Measurements from ENCODE around the gene OCSTAMP.

Gene OCSTAMP

GRCh38 chr20:46550461-46550860 lies at the start of gene OCSTAMP:
OCSTAMP (minus strand) TSS chr20:46550654; CDS start chr20:46550560, 94 bp downstream.
- DNase-seq, result no peak

- DNase-seq, result no peak
These were observed 49.0 kb upstream of the OCSTAMP start for GRCh38 chr20:46599227-46599987.

- DNase-seq, result no peak
These were observed 45.5 kb upstream of the OCSTAMP start for GRCh38 chr20:46595933-46596332.

GRCh38 chr20:46594725-46595124 lies 44.3 kb upstream of the OCSTAMP start:
- no peak for DNase-seq

GRCh38 chr20:46592580-46593362 lies 42.3 kb upstream of the OCSTAMP start:
- DNase-seq, result no peak

GRCh38 chr20:46590443-46590842 lies 40.0 kb upstream of the OCSTAMP start:
- no peak for DNase-seq

GRCh38 chr20:46588532-46589511 lies 38.4 kb upstream of the OCSTAMP start:
- DNase-seq, result no peak

- DNase-seq, result peak in 2 of 58 donors; percentile 5 to 25
These were observed 37.5 kb upstream of the OCSTAMP start for GRCh38 chr20:46587986-46588385.

GRCh38 chr20:46586724-46587123 lies 36.3 kb upstream of the OCSTAMP start:
- no peak for DNase-seq

- no peak for DNase-seq
These were observed 34.1 kb upstream of the OCSTAMP start for GRCh38 chr20:46584508-46584907.

GRCh38 chr20:46583411-46584214 lies 33.2 kb upstream of the OCSTAMP start:
- DNase-seq, result peak in 17 of 58 donors; percentile 9 to 59 (median 38)

GRCh38 chr20:46582648-46583047 lies 32.2 kb upstream of the OCSTAMP start:
- DNase-seq, result no peak

- DNase-seq, result no peak
These were observed 30.9 kb upstream of the OCSTAMP start for GRCh38 chr20:46581391-46581790.

GRCh38 chr20:46580613-46581205 lies 30.3 kb upstream of the OCSTAMP start:
- no peak for DNase-seq

GRCh38 chr20:46578745-46579144 lies 28.3 kb upstream of the OCSTAMP start:
- no peak for DNase-seq

- DNase-seq, result no peak
These were observed 26.4 kb upstream of the OCSTAMP start for GRCh38 chr20:46576774-46577395.

GRCh38 chr20:46575937-46576461 lies 25.5 kb upstream of the OCSTAMP start:
- no peak for DNase-seq

GRCh38 chr20:46575394-46575793 lies 24.9 kb upstream of the OCSTAMP start:
- no peak for DNase-seq

Data from anterior cingulate cortex (tissue), 58 donors.